Stimulated activated CD8-positive, alpha-beta memory T cell treated with anti-CD3 and anti-CD28 coated beads, Interleukin-15, amount 100 ng/mL, for 48 hours (primary cell): ENCODE results near the gene KIF21B.
"Not testable (repeated sequence)": the region's sequence is repeated elsewhere in the genome, so short reads cannot be mapped to it uniquely, and the experiment has no call there.

Experiments used
- DNase-seq, 2 donors: peaks; one replicate each; pipeline ENCODE4 v3.0.0-alpha.2; 2020; ENCODE audit warnings: low read depth in 2 of 2

The KIF21B gene

GRCh38 chr1:200971428-200971903, 52.0 kb downstream of the KIF21B start:
- no peak for DNase-seq

GRCh38 chr1:200970771-200971427, 52.6 kb downstream of the KIF21B start:
- no peak for DNase-seq

DNA sequence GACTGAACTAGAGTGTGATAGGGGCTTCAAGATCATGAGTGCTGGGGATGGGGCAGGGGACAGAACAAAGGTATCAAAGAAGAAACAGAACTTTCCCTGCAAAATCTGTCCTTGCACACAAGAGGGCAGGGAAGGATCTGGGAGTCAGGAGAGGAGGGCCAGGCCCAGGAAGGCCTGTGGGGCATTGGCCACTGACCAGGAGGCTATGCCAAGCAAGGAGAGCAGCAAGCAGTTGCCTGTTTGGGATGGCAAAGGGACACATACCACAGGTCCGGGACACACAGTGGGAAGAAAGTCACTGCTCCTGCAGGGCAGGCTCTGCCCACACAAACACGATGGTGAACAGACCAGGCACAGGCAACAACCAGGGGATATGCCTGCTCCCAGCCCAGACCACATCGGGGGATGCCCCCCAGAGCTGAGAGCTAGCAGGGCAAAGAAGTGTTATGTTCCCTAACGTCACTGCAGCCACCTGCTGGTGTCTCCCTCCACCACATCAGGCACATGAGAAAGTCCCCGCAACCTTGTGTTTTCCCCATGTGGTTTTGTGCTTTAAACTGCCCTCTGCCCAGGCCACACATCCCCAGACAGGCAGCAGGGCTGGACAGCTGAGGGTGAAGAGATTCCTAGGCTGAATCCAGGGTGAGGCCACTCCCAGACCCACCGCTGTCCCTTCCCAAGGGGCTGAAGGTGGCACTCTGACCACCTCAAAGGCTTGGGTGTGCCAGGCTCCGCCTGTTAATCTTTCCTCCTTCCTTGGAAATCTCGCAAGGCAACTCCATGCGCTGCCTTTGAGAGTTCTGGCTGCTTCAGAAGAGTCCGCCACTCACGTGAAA, 53.6 kb downstream of the KIF21B start:
- DNase-seq: peak; percentile 21 to 62

DNA sequence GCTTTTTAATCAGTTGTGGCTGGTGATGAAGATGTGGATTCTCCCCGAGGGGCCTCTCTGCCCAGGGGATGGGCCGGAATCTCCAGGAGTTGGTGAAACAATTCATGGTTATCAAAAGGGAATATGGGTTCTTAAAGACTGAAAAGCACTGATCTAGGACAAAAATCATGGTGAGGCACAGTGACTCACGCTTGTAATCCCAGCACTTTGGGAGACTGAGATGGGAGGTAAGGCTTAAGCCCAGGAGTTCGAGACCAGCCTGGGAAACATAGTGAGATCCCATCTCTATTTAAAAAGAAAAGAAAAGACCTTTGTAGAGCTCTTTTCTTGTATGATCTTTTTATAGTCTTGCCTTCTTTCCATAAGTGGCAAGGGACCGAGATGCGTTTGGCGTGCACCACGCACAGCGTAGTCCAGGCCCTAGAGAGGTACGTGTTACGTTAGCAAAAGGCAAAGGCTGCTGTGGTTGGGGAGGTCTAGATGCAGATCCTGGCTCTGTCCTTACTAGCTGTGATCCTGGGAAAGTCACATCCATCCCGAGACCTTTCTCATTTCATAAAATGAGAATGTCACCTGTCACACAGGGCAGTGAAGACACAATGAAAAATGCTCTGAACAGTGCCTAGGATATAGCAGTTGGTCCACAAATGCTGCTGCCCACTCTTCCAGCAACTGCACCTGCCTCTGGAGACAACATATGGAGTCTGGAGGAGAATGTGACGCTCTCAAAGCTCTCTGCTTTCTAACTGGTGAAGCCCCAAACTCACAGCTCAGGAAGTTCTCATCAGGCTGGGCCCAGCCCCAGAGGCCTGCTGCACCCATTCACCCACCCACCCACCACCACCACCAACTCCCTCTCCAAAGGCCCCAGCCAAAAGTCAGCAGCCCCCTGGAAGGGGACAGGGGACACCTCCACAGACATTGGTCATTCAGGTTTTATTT, 54.8 kb downstream of the KIF21B start:
- DNase-seq: no peak

- DNase-seq: no peak
Observed at GRCh38 chr1:200967693-200968468, 55.6 kb downstream of the KIF21B start.

GRCh38 chr1:200966934-200967333, 56.6 kb downstream of the KIF21B start:
- no peak for DNase-seq

- DNase-seq: no peak
Observed at GRCh38 chr1:200965111-200965805, 58.3 kb downstream of the KIF21B start.

GRCh38 chr1:200963888-200964287, 59.6 kb downstream of the KIF21B start:
- DNase-seq: not testable (repeated sequence)

- DNase-seq: no peak
Observed at GRCh38 chr1:200963076-200963475, 60.4 kb downstream of the KIF21B start.

- no peak for DNase-seq
Observed at GRCh38 chr1:200962631-200963030, 60.9 kb downstream of the KIF21B start.

DNA sequence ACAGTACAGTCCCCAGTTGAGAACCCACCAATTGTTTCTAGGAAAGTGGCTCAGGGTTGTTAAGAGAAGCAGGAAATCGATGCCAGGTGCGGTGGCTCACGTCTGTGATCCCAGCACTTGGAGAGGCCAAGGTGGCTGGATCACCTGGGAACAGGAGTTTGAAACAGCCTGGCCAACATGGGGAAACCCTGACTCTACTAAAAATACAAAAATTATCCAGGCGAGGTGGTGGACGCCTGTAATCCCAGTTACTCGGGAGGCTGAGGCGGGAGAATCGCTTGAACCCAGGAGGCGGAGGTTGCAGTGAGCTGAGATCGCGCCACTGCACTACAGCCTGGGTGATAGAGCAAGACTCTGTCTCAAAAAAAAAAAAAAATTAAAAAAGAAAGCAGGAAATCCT, 61.4 kb downstream of the KIF21B start:
- not testable (repeated sequence) for DNase-seq

- DNase-seq: no peak
Observed at GRCh38 chr1:200960948-200961340, 62.6 kb downstream of the KIF21B start.

- DNase-seq: no peak
Observed at GRCh38 chr1:200960236-200960947, 63.1 kb downstream of the KIF21B start.

DNA sequence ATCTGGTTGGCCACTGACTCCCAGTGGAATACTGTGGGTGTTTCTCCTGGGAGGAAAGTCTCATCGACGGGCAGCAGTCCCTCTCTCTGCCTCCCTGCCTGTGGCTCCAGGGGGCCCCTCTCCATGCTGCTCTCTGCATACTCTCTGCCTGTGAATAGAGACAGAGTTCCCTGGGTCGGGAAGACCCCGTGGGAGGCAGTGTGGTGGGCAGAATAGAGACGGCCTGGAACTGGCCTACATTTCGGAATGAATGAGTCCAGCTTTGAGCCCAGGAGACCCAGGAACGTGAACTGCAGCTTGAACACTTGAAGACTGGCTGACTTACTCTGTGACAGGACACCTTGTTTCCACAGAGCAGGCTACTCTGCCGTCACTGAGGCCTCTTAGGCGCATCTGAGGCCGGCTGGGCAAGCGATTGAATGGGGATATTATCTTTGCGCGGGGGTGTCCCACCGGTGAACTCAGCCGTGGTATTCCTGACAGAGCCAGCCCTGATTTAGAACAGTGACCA, 64.0 kb downstream of the KIF21B start:
- no peak for DNase-seq

GRCh38 chr1:200958597-200958996, 64.9 kb downstream of the KIF21B start:
- no peak for DNase-seq

DNA sequence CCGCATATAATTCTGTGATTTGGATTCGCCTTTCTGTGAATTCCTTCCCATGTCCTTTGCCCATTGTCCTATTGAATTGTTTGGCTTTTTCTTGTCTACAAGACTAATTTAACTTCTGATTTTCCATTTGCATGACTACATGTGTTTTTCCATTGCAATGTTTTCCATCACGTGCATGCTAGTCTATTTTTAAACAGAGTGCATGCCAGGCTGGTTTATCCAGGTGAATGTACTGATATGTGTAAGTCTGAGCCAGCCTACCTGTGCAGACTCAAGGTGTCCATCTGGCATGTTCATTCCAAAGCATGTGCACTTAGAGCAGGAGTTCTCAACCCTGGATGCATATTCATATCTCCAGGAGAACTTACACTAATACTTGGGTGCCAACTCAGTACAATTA, 69.1 kb downstream of the KIF21B start:
- DNase-seq: no peak

DNA sequence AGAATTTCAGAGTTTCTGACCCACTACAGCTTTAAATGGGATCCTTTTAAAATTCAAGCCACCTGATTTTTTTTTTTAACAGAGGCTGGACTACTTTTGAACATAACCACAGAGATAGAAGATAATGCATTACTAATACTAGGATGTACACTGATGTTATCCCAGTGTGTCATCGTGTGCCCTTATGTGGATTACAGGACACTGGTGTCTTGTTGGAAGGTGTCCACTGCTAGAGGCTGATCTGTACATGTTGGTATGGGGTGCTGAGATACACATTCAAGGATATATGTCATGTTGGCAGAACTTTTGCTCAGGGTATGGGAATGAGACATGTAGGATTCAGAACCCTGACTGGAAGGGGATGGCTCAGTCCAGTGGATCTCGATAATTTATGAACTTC, 72.5 kb downstream of the KIF21B start:
- DNase-seq: no peak

GRCh38 chr1:200949626-200950025, 73.9 kb downstream of the KIF21B start:
- DNase-seq: no peak

GRCh38 chr1:200947059-200947566, 76.4 kb downstream of the KIF21B start:
- no peak for DNase-seq

DNA sequence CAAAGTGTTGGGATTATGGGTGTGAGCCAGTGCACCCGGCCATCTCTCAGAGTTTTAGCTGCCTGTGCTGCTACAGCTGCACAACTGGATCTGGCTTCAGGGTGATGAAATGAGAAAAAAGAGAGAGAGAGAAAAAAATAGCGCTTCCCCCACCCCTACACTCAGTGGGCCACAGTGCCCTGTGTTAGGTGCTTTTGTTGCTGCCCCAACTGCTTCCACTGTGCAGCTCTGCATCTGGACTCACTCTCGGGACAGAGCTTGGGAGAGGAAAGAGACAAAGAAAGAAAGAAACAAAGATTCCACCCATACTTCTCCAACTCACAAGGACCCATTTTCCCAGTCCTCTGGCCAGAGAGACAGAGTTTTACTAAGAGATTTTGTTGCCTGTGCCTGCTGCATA, 78.4 kb downstream of the KIF21B start:
- DNase-seq: no peak
